ENCODE measurements around the gene IQSEC3. TPM values are rescaled to one million over a fixed set of nuclear protein-coding genes. Genes with fewer than 3 reads are reported as not detected.

Gene IQSEC3
- polyA plus RNA-seq, 1 donor from 2014 or later: not detected

DNA sequence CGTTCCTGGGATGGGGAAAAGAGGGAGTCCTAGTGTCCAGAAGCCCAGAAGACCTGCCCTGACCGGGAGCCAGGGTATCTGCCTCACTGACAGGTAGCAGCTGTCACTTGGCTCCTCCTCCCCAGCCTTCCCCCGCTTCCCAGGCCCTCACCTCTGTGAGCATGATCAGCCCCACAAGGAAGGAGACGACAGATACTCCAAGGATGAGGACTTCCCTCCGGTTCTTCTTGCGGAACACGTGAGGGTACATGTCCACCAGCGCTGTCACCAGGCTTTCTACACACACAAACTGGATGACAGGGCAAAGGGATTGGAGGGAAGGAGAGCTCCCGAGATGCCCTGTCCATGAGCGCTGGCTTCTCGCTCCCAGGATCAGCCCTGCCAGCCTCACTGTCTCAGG is 157.3 kb downstream of the IQSEC3 start:
- H3K27me3 Mint-ChIP-seq: peaks cover 4% of the 10 kb centered on the region
- H3K4me1 Mint-ChIP-seq: peaks cover 0 to 1% (median 0%) of the 10 kb centered on the region in 3 donors
- H3K27ac Mint-ChIP-seq: no peak overlapping the region
- H3K4me3 Mint-ChIP-seq: no peak overlapping the region
- H3K36me3 Mint-ChIP-seq: no peaks in the 10 kb centered on the region
- H3K9me3 Mint-ChIP-seq: no peaks in the 10 kb centered on the region

DNA sequence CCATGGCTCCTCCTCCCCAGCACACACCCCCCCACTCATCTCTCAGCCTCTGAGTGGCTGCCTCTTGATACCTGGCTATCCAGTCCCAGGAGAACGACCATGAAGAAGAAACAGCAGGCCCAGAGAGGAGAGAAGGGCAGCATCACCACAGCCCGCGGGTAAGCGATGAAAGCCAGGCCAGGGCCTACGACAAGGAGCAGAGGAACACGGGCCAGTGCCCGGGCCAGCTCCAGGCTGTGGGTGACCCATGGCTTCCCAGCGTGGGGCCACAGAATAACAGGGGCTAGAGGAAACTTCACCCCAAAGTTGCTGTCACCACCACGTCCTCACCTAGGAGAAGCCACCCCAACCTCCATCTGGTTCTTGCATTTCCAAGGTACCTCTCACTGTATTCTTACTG is 157.8 kb downstream of the IQSEC3 start:
- H3K4me1 Mint-ChIP-seq: peaks cover 0 to 1% (median 0%) of the 10 kb centered on the region in 3 donors
- no peaks in the 10 kb centered on the region for H3K36me3 Mint-ChIP-seq

DNA sequence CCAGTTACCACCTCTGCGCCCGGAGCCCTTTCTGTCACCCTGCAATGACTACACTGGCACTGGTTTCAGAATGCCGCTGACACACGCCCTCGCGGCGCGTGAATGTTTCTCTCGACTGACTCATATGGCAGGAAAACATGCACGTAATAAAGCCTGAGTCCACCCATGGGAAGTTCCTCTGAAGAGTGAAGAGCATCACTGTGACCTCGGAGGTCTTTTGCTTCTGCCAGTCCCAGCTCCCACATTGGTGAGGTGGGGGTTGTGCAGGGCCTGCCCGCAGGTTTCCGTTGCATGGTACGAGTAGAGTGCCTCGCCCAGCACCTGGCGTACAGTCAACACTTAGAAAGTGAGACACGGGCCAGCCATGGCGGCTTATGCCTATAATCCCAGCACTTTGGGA is 158.4 kb downstream of the IQSEC3 start:
- Mint-ChIP-seq H3K27ac (no peak overlapping the region), H3K4me1 (peaks cover 0 to 1% (median 0%) of the 10 kb centered on the region in 3 donors), H3K36me3 (no peaks in the 10 kb centered on the region), H3K9me3 (no peaks in the 10 kb centered on the region), H3K27me3 (peaks cover 13% of the 10 kb centered on the region), H3K4me3 (no peak overlapping the region)

More for the DNA sequence above, 157.8 kb downstream of the IQSEC3 start:
- no peaks in the 10 kb centered on the region for H3K9me3 Mint-ChIP-seq
- peaks cover 8% of the 10 kb centered on the region for H3K27me3 Mint-ChIP-seq
- no peak overlapping the region for H3K4me3 Mint-ChIP-seq
- H3K27ac Mint-ChIP-seq: no peak overlapping the region

DNA sequence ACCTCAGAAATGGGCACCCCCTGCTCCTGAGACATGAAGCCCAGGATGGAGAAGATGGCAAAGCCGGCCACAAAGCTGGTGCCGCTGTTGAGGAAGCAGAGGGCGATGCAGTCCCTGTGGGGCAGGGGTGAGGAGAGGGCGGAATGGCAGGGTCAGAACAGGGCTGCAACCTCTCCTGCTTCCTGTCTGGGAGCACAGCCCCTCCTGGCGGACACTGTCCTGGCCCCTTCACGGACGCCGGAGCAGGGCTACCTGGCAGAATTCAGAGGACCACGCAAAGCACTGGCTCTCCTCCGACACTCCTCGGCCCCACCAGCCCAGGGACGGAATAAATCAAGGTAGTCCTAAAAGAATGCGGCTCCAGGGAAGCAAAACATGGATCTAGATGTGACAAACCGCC is 159.8 kb downstream of the IQSEC3 start:
- Mint-ChIP-seq H3K4me1 (no peaks in the 10 kb centered on the region), H3K36me3 (no peaks in the 10 kb centered on the region), H3K27ac (no peak overlapping the region), H3K9me3 (no peaks in the 10 kb centered on the region), H3K27me3 (peaks cover 13% of the 10 kb centered on the region), H3K4me3 (no peak overlapping the region)

DNA sequence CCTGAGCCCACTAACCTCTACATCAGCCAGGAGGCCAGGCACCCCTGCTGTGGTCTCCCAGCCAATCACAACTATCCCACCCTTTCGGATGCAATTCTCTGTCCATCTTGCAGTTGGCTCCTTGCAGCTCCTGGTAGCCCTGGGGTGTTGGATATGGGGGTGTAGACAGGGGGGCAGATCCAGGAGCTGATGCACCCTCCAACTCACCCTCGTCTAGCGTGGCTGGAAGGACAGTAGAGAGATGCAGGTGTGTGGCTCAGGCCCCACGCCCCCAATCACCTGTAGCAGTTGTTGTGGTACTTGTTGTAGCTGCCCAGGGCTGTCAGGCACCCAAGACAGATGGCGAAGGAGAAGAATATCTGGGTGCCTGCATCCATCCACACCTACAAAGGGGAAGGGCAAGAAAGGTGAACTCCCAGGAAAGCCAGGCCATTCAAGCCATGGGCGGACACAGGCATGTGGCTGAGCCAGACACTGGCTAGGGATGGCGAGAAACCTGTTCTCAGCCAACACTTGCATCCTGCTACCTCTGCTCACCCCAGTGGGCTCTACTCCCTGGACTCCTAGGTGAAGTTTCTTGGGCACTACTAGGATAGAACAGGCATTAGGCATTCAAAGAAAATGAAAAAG is 160.8 kb downstream of the IQSEC3 start:
- peaks cover 15% of the 10 kb centered on the region for H3K27me3 Mint-ChIP-seq
- H3K36me3 Mint-ChIP-seq: no peaks in the 10 kb centered on the region
- H3K9me3 Mint-ChIP-seq: no peaks in the 10 kb centered on the region
- H3K27ac Mint-ChIP-seq: no peak overlapping the region
- H3K4me1 Mint-ChIP-seq: no peaks in the 10 kb centered on the region
- no peak overlapping the region for H3K4me3 Mint-ChIP-seq

Other genes with a start within 250 kb of the IQSEC3 start
- gene SLC6A12, start 147.4 kb downstream of the IQSEC3 start, polyA plus RNA-seq: not detected
- gene SLC6A13, start 196.1 kb downstream of the IQSEC3 start, polyA plus RNA-seq: not detected

Data from IgD-negative memory B cell (primary cell).